Measurements from ENCODE around the gene OR2W3. TPM values are rescaled to one million over a fixed set of nuclear protein-coding genes. Genes with fewer than 3 reads are reported as not detected.

The OR2W3 gene
- total RNA-seq, 1 experiment from 2014 or later, result not detected

DNA sequence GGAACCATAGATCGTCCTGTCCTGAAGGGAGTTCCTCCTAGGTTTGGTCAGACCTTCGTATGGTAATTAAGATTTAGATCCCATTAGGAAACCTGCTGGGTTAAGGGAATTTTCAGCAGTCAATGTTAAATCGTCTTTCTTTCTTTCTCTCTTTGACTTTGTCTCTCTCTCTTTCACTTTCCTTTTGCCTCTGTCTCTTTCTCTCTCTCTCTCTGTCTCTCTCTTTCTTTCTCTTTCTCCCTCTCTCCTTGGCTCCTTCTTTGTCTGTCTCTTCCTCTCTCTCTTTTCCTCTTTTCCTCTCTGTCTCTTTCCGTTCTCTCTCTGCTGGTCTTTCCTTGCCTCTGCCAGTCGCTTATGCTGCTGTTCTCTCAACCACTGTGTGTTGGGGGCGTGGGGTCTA, 8.7 kb downstream of the OR2W3 start:
- peaks cover 75 to 79% of the 10 kb centered on the region in 2 experiments for H3K9me3 Mint-ChIP-seq

More for the DNA sequence above, 8.7 kb downstream of the OR2W3 start:
- H2BK120ac ChIP-seq (ENCODE audit: low read depth, low read length, poor library complexity, severe bottlenecking), result no peak overlapping the region
- no peak overlapping the region for H2AFZ ChIP-seq (ENCODE audit: low read length)
- H3K4ac ChIP-seq (ENCODE audit: low read depth, low read length), result no peak overlapping the region
- no peaks in the 10 kb centered on the region; the same call in 1 of the 2 replicates for H3K27me3 Mint-ChIP-seq (ENCODE audit: low read depth)
- no peak overlapping the region for H4K91ac ChIP-seq (ENCODE audit: insufficient read length, low read depth, low read length)
- H3K4me3 Mint-ChIP-seq, result no peak overlapping the region
- H3K23me2 ChIP-seq (ENCODE audit: insufficient read length, low read depth, low read length, poor library complexity, severe bottlenecking), result no peaks in the 10 kb centered on the region
- no peak overlapping the region for H2BK20ac ChIP-seq (ENCODE audit: low read depth, low read length, poor library complexity, severe bottlenecking)
- no peaks in the 10 kb centered on the region for H4K20me1 ChIP-seq (ENCODE audit: control insufficient read depth, insufficient read depth, insufficient read length)
- no peak overlapping the region for H3K9ac ChIP-seq (ENCODE audit: extremely low read depth, insufficient read length, low read length)
- TF ChIP-seq, protein P1, sequence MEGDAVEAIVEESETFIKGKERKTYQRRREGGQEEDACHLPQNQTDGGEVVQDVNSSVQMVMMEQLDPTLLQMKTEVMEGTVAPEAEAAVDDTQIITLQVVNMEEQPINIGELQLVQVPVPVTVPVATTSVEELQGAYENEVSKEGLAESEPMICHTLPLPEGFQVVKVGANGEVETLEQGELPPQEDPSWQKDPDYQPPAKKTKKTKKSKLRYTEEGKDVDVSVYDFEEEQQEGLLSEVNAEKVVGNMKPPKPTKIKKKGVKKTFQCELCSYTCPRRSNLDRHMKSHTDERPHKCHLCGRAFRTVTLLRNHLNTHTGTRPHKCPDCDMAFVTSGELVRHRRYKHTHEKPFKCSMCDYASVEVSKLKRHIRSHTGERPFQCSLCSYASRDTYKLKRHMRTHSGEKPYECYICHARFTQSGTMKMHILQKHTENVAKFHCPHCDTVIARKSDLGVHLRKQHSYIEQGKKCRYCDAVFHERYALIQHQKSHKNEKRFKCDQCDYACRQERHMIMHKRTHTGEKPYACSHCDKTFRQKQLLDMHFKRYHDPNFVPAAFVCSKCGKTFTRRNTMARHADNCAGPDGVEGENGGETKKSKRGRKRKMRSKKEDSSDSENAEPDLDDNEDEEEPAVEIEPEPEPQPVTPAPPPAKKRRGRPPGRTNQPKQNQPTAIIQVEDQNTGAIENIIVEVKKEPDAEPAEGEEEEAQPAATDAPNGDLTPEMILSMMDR (conservative IDR thresholded peaks at IDR 0.05), result no peak
- peaks cover 20 to 22% of the 10 kb centered on the region in 2 experiments for H3K4me1 Mint-ChIP-seq
- no peak overlapping the region for H3K23ac ChIP-seq (ENCODE audit: insufficient read length, low read depth, low read length)
- H2BK15ac ChIP-seq (ENCODE audit: low read depth, low read length), result no peak overlapping the region
- peaks cover 12 to 43% (median 14%) of the 10 kb centered on the region in 3 experiments for H3K36me3 Mint-ChIP-seq (ENCODE audit: insufficient read depth in 1 of 3, low read depth in 3 of 3)
- DNase-seq, result no peak
- no peak overlapping the region for H3K56ac ChIP-seq (ENCODE audit: insufficient read length, low read depth, low read length)
- no peak overlapping the region for H2BK12ac ChIP-seq (ENCODE audit: insufficient read length, low read depth, low read length)
- no peaks in the 10 kb centered on the region; the same call in 1 of the 2 replicates for H3K4me1 ChIP-seq (ENCODE audit: insufficient read depth, low read length)
- H3K27ac Mint-ChIP-seq, result peak overlapping the region in 1 of 3 experiments; percentile 27; a peak in 1 of 7 replicates
- H3K14ac ChIP-seq (ENCODE audit: insufficient read depth, low read length), result no peak overlapping the region
- H3K27ac ChIP-seq (ENCODE audit: insufficient read length, low read depth, low read length), result no peak overlapping the region
- no peaks in the 10 kb centered on the region for H3K27me3 ChIP-seq (ENCODE audit: insufficient read depth, low read length)
- H3K79me2 ChIP-seq (ENCODE audit: insufficient read depth, low read length), result no peaks in the 10 kb centered on the region
- no CpG with 5 or more reads among the region's 6 CpGs for WGBS (ENCODE audit: extremely low coverage, insufficient read length, low lambda C conversion rate)
- no peaks in the 10 kb centered on the region for H3K9me3 ChIP-seq (ENCODE audit: control insufficient read depth, low read depth, low read length)
- no peak overlapping the region for H2AK5ac ChIP-seq (ENCODE audit: insufficient read length, low read length)
- H3K4me2 ChIP-seq (ENCODE audit: insufficient read depth, insufficient read length, low read length), result no peak overlapping the region
- no peak overlapping the region for H4K5ac ChIP-seq (ENCODE audit: insufficient read length, low read depth, low read length)
- no peak overlapping the region for H4K8ac ChIP-seq (replicated peaks; ENCODE audit: insufficient read length, low read depth, low read length)
- H3K18ac ChIP-seq (ENCODE audit: insufficient read length, low read depth, low read length), result no peak overlapping the region
- no peak overlapping the region for H3T11ph ChIP-seq (ENCODE audit: low read length)
- H3K79me1 ChIP-seq (ENCODE audit: insufficient read depth, low read depth, low read length, poor library complexity, severe bottlenecking), result no peaks in the 10 kb centered on the region
- no peak overlapping the region for H2BK5ac ChIP-seq (ENCODE audit: insufficient read length, low read length)

All from H9 (cell line).